SW 1271 (cell line): ENCODE results near the gene PCYT2.
A peak's percentile ranks its signal among the peaks of the same experiment; 100 is the strongest.

Experiments used
- DNase-seq, 2 experiments: peaks; one replicate each; lab custom pipeline; 2025; lab: John Stamatoyannopoulos, UW

The PCYT2 gene

GRCh38 chr17:81871387-81872230, 39.6 kb downstream of the PCYT2 start:
- peak; percentile 46 to 78 for DNase-seq

GRCh38 chr17:81870981-81871386, 40.2 kb downstream of the PCYT2 start, which contains the start of gene ARHGDIA:
Gene ARHGDIA (minus strand): TSS chr17:81871337. CDS start chr17:81869930, 1,407 bp downstream.
- no peak for DNase-seq

- peak in 1 of 2 experiments; percentile 53 for DNase-seq
Observed at GRCh38 chr17:81870131-81870980, 40.8 kb downstream of the PCYT2 start.

- DNase-seq = peak in 1 of 2 experiments; percentile 42
Observed at GRCh38 chr17:81869221-81870130, 41.7 kb downstream of the PCYT2 start.

GRCh38 chr17:81868674-81869220, 42.5 kb downstream of the PCYT2 start:
- peak; percentile 79 to 82 for DNase-seq

GRCh38 chr17:81867991-81868673, 43.1 kb downstream of the PCYT2 start:
- DNase-seq = no peak

GRCh38 chr17:81867170-81867990, 43.8 kb downstream of the PCYT2 start:
- DNase-seq = peak; percentile 47 to 52

GRCh38 chr17:81866440-81867169, 44.6 kb downstream of the PCYT2 start:
- DNase-seq = no peak

- DNase-seq = no peak
Observed at GRCh38 chr17:81865733-81866439, 45.3 kb downstream of the PCYT2 start.

GRCh38 chr17:81865358-81865732, 45.9 kb downstream of the PCYT2 start:
- no peak for DNase-seq

GRCh38 chr17:81863833-81864768, 47.1 kb downstream of the PCYT2 start:
- DNase-seq = no peak

GRCh38 chr17:81863123-81863675, 48.0 kb downstream of the PCYT2 start:
- no peak for DNase-seq

- peak; percentile 100 for DNase-seq
Observed at GRCh38 chr17:81860756-81861568, 50.2 kb downstream of the PCYT2 start.

- DNase-seq = no peak
Observed at GRCh38 chr17:81859906-81860755, 51.1 kb downstream of the PCYT2 start, which contains the start of gene P4HB. Gene P4HB (minus strand): TSS chr17:81860535. CDS start chr17:81860471, 64 bp downstream.
